Gastrocnemius medialis (tissue), 4 donors: Measurements from ENCODE around the gene MEGF6. TPM values are rescaled to one million over a fixed set of nuclear protein-coding genes. Genes with fewer than 3 reads are reported as not detected.

ENCODE experiments used
- ATAC-seq, 2 donors: fragments of 150-250 bp; one replicate each; pipeline ENCODE4 v1.9.1; 2016
- DNase-seq, 2 donors: peaks; one replicate each; pipeline ENCODE4 v3.0.0-alpha.2; 2019
- H3K27ac ChIP-seq, 4 donors: fragments of 200-600 bp; sonication (generic); 1 replicate in 1 of 4; 2 replicates in 3 of 4; pipeline ENCODE4 v1.5.1; 2016 to 2018; ENCODE audit warnings: mild to moderate bottlenecking in 2 of 4, moderate library complexity in 1 of 4
- H3K27me3 ChIP-seq, 3 donors: fragments of 200-600 bp; sonication (generic) in 2 of 3; 1 replicate in 1 of 3; 2 replicates in 2 of 3; pipeline versions ENCODE4 v1.5.1 to v1.6.0; 2016 to 2019; ENCODE audit warnings: mild to moderate bottlenecking in 1 of 3, moderate library complexity in 1 of 3
- H3K36me3 ChIP-seq, 2 donors: fragments of 200-600 bp; sonication (generic) in 1 of 2; one replicate each; pipeline ENCODE4 v1.5.1; 2017 to 2018
- H3K4me1 ChIP-seq, 2 donors: fragments of 200-600 bp; sonication (generic) in 1 of 2; one replicate each; pipeline ENCODE4 v1.5.1; 2016 to 2017; ENCODE audit warnings: mild to moderate bottlenecking in 2 of 2
- H3K4me3 ChIP-seq, 4 donors: fragments of 200-600 bp; sonication (generic) in 3 of 4; 1 replicate in 1 of 4; 2 replicates in 3 of 4; pipeline ENCODE4 v1.5.1; 2016 to 2019; ENCODE audit warnings: mild to moderate bottlenecking in 2 of 4
- H3K9me3 ChIP-seq, 3 donors: fragments of 200-600 bp; sonication (generic) in 2 of 3; 1 replicate in 1 of 3; 2 replicates in 2 of 3; pipeline ENCODE4 v1.5.1; 2016 to 2019
- CTCF ChIP-seq, 5 experiments: fragments of 450-650 bp in 3 of 5; fragments of 200-600 bp in 2 of 5; sonication (generic) in 2 of 5; IDR thresholded peaks in 4 of 5; conservative IDR thresholded peaks in 1 of 5; 1 replicate in 4 of 5; 2 replicates in 1 of 5; pipeline ENCODE4 v1.5.1; 2016 to 2019; ENCODE audit warnings: antibody characterized with exemption in 5 of 5, mild to moderate bottlenecking in 3 of 5, moderate library complexity in 3 of 5
- POLR2A ChIP-seq, 2 donors: fragments of 450-650 bp; IDR thresholded peaks; one replicate each; pipeline ENCODE4 v1.6.1; 2017; ENCODE audit warnings: antibody characterized with exemption in 2 of 2, mild to moderate bottlenecking in 2 of 2, moderate library complexity in 2 of 2
- in situ Hi-C, 4 donors: fragments of 200-750 bp; cut with MboI; loops; one replicate each; pipeline versions ENCODE4 v1.15.0 to v1.8.0; 2017; ENCODE audit warnings: low sequenced_read_pairs in 4 of 4
- intact Hi-C: fragments of 100-400 bp; cut with DNase I; formaldehyde crosslinking; loops from one replicate; pipeline ENCODE4 v1.15.1; 2023; ENCODE audit warnings: low total_unique reads
- total RNA-seq, 4 donors: library from RNA; depleted of rRNA; stranded (reverse); fragments of >200 nt; gene quantifications; one replicate each; pipeline versions ENCODE4 v1.1.0 to v1.2.3, GENCODE V29; 2016

The MEGF6 gene
- total RNA-seq, 4 donors from 2014 or later: 1.9 to 5.7 (median 4.9) TPM

- intact Hi-C loops: loop anchor here (5.0 kb wide), 1 partner anchor 165 kb away; no protein-coding TSS in a partner anchor
- Histone ChIP-seq H3K4me3 (no peak overlapping the region), H3K4me1 (peaks cover 19 to 31% of the 10 kb centered on the region in 2 donors), H3K36me3 (no peaks in the 10 kb centered on the region), H3K27ac (no peak overlapping the region), H3K9me3 (no peaks in the 10 kb centered on the region), H3K27me3 (no peaks in the 10 kb centered on the region)
- TF ChIP-seq CTCF (IDR thresholded peaks at IDR 0.05 in 4 of 5, conservative IDR thresholded peaks at IDR 0.05 in 1 of 5) (no peak), POLR2A (IDR thresholded peaks at IDR 0.05) (no peak)
- ATAC-seq (no peak), DNase-seq (peak; percentile 22 to 63)
- in situ Hi-C loops: no loop called here
Measured at GRCh38 chr1:3501856-3502640, 109.3 kb downstream of the MEGF6 start.

GRCh38 chr1:3501437-3501836, 109.9 kb downstream of the MEGF6 start:
- in situ Hi-C loops: no loop called here
- no peak for TF ChIP-seq CTCF (IDR thresholded peaks at IDR 0.05 in 4 of 5, conservative IDR thresholded peaks at IDR 0.05 in 1 of 5)
- TF ChIP-seq POLR2A (IDR thresholded peaks at IDR 0.05): no peak
- intact Hi-C loops: loop anchor here (5.0 kb wide), 1 partner anchor 166 kb away; no protein-coding TSS in a partner anchor

GRCh38 chr1:3500265-3500835, 111.0 kb downstream of the MEGF6 start:
- TF ChIP-seq CTCF (IDR thresholded peaks at IDR 0.05 in 4 of 5, conservative IDR thresholded peaks at IDR 0.05 in 1 of 5) (no peak), POLR2A (IDR thresholded peaks at IDR 0.05) (no peak)
- no peaks in the 10 kb centered on the region for H3K9me3 ChIP-seq
- H3K27ac ChIP-seq: no peak overlapping the region
- intact Hi-C loops: loop anchor here (5.0 kb wide), 1 partner anchor 167 kb away; no protein-coding TSS in a partner anchor
- no peak overlapping the region for H3K4me3 ChIP-seq
- no peaks in the 10 kb centered on the region for H3K36me3 ChIP-seq
- peaks cover 17 to 28% of the 10 kb centered on the region in 2 donors for H3K4me1 ChIP-seq
- ATAC-seq (no peak), DNase-seq (no peak)
- in situ Hi-C loops: no loop called here
- no peaks in the 10 kb centered on the region for H3K27me3 ChIP-seq

More at GRCh38 chr1:3501437-3501836, 109.9 kb downstream of the MEGF6 start:
- Histone ChIP-seq H3K4me1 (peaks cover 19 to 31% of the 10 kb centered on the region in 2 donors), H3K9me3 (no peaks in the 10 kb centered on the region), H3K36me3 (no peaks in the 10 kb centered on the region), H3K27ac (no peak overlapping the region), H3K4me3 (no peak overlapping the region), H3K27me3 (no peaks in the 10 kb centered on the region)
- DNase-seq (no peak), ATAC-seq (no peak)

DNA sequence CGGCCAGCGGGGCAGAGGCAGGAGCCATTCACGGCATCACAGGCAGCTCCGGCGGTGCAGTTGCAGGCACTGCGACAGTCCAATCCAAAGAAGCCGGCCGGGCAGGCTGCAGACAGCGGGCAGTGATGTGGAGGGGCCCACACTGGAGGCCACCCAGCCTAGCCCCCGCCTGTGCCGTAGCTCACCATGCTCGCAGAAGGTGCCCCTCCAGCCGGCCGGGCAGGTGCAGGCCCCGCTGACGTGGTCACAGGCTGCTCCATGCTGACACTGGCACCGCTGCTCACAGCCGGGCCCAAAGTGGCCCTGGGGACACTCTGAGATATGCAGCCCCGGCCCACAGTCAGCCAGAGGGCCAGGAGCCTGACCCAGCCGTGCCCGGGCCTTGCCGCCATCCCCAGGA, 111.7 kb downstream of the MEGF6 start:
- no peaks in the 10 kb centered on the region for H3K36me3 ChIP-seq
- no peak for TF ChIP-seq POLR2A (IDR thresholded peaks at IDR 0.05)
- peaks cover 10 to 20% of the 10 kb centered on the region in 2 donors for H3K4me1 ChIP-seq
- H3K9me3 ChIP-seq: no peaks in the 10 kb centered on the region
- in situ Hi-C loops: no loop called here
- no peak overlapping the region for H3K27ac ChIP-seq
- DNase-seq (no peak), ATAC-seq (no peak)
- no peaks in the 10 kb centered on the region for H3K27me3 ChIP-seq
- intact Hi-C loops: loop anchor here (5.0 to 10.0 kb wide), 2 partner anchors 168 to 295 kb away; partner anchors contain the start of gene LRRC47
- no peak overlapping the region for H3K4me3 ChIP-seq

- in situ Hi-C loops: no loop called here
- H3K36me3 ChIP-seq: no peaks in the 10 kb centered on the region
- no peaks in the 10 kb centered on the region for H3K27me3 ChIP-seq
- DNase-seq (no peak), ATAC-seq (no peak)
- no peaks in the 10 kb centered on the region for H3K9me3 ChIP-seq
- no peak overlapping the region for H3K4me3 ChIP-seq
- no peak overlapping the region for H3K27ac ChIP-seq
- H3K4me1 ChIP-seq: peaks cover 7 to 16% of the 10 kb centered on the region in 2 donors
- TF ChIP-seq POLR2A (IDR thresholded peaks at IDR 0.05) (no peak), CTCF (IDR thresholded peaks at IDR 0.05 in 4 of 5, conservative IDR thresholded peaks at IDR 0.05 in 1 of 5) (no peak)
- intact Hi-C loops: loop anchor here (10.0 kb wide), 1 partner anchor 296 kb away; the partner anchor contains the start of gene LRRC47
Measured at GRCh38 chr1:3498986-3499385, 112.3 kb downstream of the MEGF6 start.
